Astrocyte (in vitro differentiated cells and primary cell): ENCODE data around the gene SMTN.

Source experiments
- CTCF ChIP-seq: IDR thresholded peaks from 2 replicates; pipeline ENCODE4 v1.5.1; 2011; ENCODE audit warnings: low read depth, mild to moderate bottlenecking, inconsistent platforms, low read length, moderate library complexity; ENCODE audit not compliant: insufficient read depth
- EZH2 ChIP-seq: IDR thresholded peaks from 2 replicates; pipeline ENCODE4 v1.6.1; 2012; ENCODE audit warnings: mild to moderate bottlenecking, low read length, inconsistent platforms; ENCODE audit not compliant: insufficient read depth

- no peak for TF ChIP-seq CTCF
- no peak for TF ChIP-seq EZH2
These were observed 39.1 kb downstream of the SMTN start for GRCh38 chr22:31120230-31120629.
